HG02840 (cell line): Measurements from ENCODE around the gene ARHGAP10.
A peak's percentile ranks its signal among the peaks of the same experiment; 100 is the strongest.

Experiments
- ATAC-seq: cut with Tn5 transposase; IDR thresholded peaks from one replicate; pipeline ENCODE4 v1.9.1; 2021; ENCODE audit warnings: mild to moderate bottlenecking, moderate library complexity, moderate number of reproducible peaks; ENCODE audit not compliant: unreplicated experiment, low FRiP score

Gene ARHGAP10

DNA sequence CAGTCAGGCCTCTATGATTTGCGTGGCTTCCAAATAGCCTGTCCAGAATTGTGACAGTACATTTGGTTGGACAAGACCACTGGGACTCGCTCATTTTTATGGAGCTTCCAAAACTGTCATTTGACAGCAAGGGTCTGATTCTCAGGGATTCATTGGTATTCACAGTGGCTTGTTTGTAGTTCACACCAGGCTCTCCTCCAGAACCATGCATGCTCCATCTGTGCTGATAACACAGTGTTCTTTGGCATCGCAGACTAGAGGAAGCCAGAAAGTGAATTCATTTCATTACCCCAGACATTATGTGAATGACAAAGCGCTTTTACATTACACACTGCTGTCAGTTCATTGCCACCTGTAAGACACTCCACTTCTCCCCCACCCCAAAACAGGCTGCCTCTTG is 208.3 kb downstream of the ARHGAP10 start:
- no peak for ATAC-seq

GRCh38 chr4:147941373-147941772 is 209.5 kb downstream of the ARHGAP10 start:
- no peak for ATAC-seq

DNA sequence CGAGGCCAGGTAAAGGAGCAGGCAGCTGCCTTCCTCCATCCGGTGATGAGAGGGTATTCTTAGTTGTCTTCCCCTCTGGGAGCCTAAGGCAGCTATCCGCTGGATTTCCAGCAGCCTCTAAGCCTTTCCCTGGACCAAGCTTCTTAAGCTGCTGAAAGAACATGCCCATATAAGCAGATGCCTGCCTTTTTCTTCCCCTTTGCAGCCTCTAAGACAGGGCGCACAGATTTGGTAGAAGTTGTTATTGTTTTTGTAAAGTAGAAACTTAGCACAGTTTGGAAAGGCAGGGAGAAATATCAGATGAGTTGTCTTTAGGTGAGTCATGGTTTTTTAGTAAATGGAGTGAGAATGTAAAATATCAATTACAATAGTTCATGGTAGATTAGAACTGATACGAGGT is 210.8 kb downstream of the ARHGAP10 start:
- ATAC-seq: peak; percentile 32

- peak; percentile 92 for ATAC-seq
These were observed 211.3 kb downstream of the ARHGAP10 start for GRCh38 chr4:147943159-147943638.

- no peak for ATAC-seq
These were observed 212.4 kb downstream of the ARHGAP10 start for GRCh38 chr4:147944249-147944648.

- ATAC-seq: no peak
These were observed 212.9 kb downstream of the ARHGAP10 start for GRCh38 chr4:147944670-147945260.

DNA sequence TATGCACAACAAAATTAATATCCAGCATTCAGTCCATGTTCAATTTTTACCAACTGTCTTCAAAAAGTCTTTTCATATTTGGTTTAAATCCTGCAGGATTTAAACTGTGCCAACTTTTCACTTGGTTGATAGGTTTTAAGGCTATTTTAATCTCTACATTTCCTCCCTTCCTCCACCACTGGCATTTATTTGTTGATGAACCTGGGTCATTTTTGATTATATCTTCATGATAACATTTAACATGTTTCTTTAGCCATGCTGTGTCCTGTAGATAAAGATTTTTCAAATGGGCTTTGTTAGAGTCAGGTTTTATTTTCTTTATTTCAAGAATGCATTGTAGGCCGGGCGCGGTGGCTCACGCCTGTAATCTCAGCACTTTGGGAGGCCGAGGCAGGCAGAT is 216.4 kb downstream of the ARHGAP10 start:
- ATAC-seq: no peak

DNA sequence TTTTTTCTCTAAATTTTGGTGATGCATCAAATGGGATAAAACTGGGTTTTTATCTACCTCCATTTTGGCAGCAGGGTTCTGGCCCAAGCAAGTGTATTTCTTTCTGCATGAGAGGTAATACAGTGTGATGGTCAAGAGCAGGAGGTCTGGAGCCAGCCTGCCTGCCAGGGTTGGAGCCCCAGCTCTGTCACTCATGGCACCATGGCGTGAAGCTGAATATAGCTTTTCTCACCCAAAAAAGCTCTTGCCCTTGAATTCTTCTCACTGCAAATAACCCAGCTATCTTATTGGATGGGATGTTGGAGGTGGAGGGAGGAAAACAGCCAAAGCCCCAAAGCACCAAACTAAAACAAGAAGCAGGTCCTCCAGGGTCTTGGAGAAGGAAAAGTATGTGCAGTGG is 218.4 kb downstream of the ARHGAP10 start:
- no peak for ATAC-seq

- no peak for ATAC-seq
These were observed 219.0 kb downstream of the ARHGAP10 start for GRCh38 chr4:147950841-147951240.

GRCh38 chr4:147954850-147955249 is 223.0 kb downstream of the ARHGAP10 start:
- ATAC-seq: no peak

DNA sequence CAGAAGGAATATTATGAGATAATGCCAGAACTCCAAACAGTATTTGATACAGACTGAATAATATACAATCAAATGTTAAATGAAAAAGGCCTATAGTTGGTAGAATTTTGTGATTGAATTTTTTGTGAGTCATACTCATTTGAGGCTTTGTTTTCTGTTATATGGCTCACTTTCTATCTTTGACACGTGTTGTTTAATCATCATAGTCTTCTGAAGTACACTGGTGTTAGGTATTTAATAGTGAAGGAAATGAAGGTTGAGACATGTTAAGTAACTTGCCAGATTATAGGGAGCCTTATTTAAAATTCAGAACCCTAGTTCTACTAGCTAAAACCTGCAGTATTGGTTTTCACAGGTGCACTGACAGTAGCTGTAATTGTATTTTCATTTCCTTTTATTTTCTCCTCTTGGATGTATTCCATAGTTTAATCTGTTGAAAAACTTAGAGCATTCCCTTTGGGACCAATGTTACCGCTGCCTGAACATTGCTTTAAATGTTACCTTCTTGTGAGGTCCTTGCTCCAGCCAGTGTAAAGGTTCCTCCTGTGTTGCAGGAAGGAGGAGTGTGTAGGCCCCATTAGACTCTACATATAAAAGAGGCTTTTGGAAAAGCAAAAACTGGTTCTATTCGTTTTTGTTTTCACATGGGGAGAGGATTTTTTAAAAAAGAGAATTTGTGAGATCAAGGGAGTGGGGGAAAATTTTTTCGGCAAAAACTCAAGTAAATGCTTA is 224.1 kb downstream of the ARHGAP10 start:
- ATAC-seq: no peak

- ATAC-seq: no peak
These were observed 225.6 kb downstream of the ARHGAP10 start for GRCh38 chr4:147957446-147957845.

GRCh38 chr4:147958057-147958456 is 226.2 kb downstream of the ARHGAP10 start:
- no peak for ATAC-seq

DNA sequence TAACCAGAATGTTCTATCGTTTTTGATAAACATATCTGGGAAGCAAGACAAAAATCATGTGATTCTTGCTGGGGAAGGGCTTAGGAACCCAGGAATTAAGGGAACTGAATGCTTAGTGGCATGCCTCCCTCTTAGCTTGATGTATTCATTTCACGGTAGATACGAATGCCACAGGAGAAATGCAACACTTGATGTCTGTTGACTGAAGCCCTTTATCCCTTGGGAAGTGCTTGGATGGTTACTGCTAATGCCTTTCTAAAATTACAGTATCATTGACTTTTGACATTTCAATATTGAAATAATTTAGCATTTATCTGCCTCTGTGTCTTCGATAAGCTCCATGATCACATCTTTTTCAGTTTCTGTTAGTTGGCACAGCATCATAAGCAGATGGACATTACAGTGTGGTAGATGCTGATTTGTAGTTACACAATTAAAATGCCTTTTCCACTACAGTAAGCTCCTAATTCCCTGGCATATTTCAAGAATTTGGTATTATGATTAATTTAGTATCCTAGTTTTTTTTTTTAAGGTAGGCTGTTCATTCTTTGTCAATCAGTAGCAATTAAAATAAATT is 226.7 kb downstream of the ARHGAP10 start:
- ATAC-seq: no peak

GRCh38 chr4:147960971-147961370 is 229.1 kb downstream of the ARHGAP10 start:
- no peak for ATAC-seq

- no peak for ATAC-seq
These were observed 232.0 kb downstream of the ARHGAP10 start for GRCh38 chr4:147963839-147964238.

DNA sequence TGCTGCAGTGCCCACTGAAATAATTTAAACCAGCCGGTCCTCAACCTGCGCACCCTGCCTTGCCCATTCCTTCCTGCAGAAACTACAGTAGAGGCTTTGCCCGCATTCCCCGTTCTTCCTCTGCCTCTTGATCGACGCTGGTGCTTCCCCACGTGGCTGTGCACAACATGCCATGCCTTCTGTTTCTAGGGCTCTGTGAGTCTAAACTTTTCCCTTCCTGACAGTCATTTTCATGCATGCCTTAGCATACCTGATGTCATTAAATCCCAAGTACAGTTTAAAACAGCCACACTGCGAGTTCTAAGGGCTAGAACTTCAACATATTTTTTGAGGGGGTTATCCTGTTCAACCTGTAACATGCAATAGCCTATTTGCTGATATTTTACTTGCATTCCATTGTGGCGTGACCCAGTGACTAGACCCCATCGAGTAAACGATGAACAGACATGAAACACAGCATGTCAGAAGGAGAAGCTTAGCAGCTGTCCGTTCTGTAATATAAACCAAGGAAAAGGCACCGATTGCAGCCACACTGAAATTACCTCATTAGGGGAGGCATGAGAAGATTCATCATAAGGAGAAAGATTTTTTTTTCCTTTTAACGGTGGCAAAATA is 232.5 kb downstream of the ARHGAP10 start:
- no peak for ATAC-seq

DNA sequence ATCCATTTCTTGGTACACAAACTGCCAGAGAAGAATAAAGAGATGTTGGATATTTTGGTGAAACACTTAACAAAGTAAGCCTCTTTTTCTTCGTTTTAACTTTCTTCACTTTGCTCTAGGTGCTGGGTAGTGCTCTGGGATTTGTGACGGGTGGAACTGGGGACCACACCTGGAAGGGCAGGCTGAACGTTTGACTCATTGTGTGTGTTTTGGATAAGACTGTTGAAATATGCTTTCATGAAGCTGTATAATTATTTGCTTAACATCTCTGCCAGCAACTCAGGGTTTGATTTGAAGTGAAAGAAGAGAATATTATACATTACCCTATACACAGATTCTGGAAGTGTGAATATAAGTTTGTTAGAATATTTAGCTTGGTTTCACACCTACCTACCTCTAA is 233.2 kb downstream of the ARHGAP10 start:
- no peak for ATAC-seq

GRCh38 chr4:147965873-147966272 is 234.0 kb downstream of the ARHGAP10 start:
- no peak for ATAC-seq

DNA sequence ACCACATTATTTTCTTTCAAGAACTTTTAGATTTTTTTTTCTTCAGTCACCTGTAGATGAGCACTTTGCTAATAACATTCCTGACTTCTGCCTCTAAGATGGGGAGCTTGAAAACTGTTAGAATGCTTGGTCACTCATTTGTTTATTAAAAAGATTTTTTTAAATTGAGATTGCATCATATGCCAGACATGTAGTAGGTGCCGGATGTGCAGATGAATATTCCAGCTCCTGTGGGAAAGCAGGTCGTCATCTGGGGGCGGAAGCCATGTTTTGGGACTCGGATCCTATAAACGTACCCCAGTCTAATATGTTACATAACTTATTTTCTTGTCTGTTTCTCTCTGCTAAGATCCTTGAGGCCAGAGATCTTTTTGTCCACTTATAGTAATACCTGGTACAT is 236.8 kb downstream of the ARHGAP10 start:
- ATAC-seq: no peak
